Calu3 (cell line): ENCODE results near the gene KIF19. TPM values are rescaled to one million over a fixed set of nuclear protein-coding genes. Genes with fewer than 3 reads are reported as not detected.

Experiments
- BruUV-seq: library from RNA; stranded (reverse); fragments of 400-500 nt; replicated peaks from 2 replicates; lab custom pipeline; 2021; lab: Mats Ljungman, UMichigan
- CTCF ChIA-PET: fragments of 300-600 bp; sonication (Branson Sonifier 250); formaldehyde crosslinking; loops from one replicate; lab custom pipeline; 2022; ENCODE audit warnings: antibody characterized with exemption; lab: Charles Lee
- DNase-seq: peaks from one replicate; pipeline ENCODE4 v3.0.0; 2022
- H3K27ac Mint-ChIP-seq: one replicate; pipeline ENCODE4 v1.8.0; 2022; ENCODE audit warnings: mixed read lengths; ENCODE audit not compliant: unreplicated experiment
- H3K27me3 Mint-ChIP-seq: one replicate; pipeline ENCODE4 v1.8.0; 2022; ENCODE audit warnings: mixed read lengths; ENCODE audit not compliant: unreplicated experiment
- H3K36me3 Mint-ChIP-seq: one replicate; pipeline ENCODE4 v1.8.0; 2022; ENCODE audit warnings: mild to moderate bottlenecking, moderate library complexity, mixed read lengths; ENCODE audit not compliant: insufficient read depth, unreplicated experiment
- H3K4me1 Mint-ChIP-seq: one replicate; pipeline ENCODE4 v1.8.0; 2022; ENCODE audit warnings: mild to moderate bottlenecking, low read depth, mixed read lengths; ENCODE audit not compliant: unreplicated experiment
- H3K4me3 Mint-ChIP-seq: one replicate; pipeline ENCODE4 v1.8.0; 2022; ENCODE audit warnings: mild to moderate bottlenecking, low read depth, moderate library complexity, mixed read lengths; ENCODE audit not compliant: unreplicated experiment
- H3K9me3 Mint-ChIP-seq: one replicate; pipeline ENCODE4 v1.8.0; 2022; ENCODE audit warnings: low read depth, mixed read lengths; ENCODE audit not compliant: unreplicated experiment
- intact Hi-C: fragments of 100-400 bp; cut with micrococcal nuclease; formaldehyde crosslinking; loops from one replicate; pipeline ENCODE4 v1.10.0; 2022; ENCODE audit not compliant: unreplicated experiment
- total RNA-seq: library from RNA; stranded (reverse); gene quantifications from 2 replicates; pipeline ENCODE4 v1.2.3, GENCODE V29; 2022
- TF ChIP-seq, protein P1 (sequence below): fragments of 200-600 bp; IDR thresholded peaks from one replicate; pipeline ENCODE4 v1.8.0; 2022; ENCODE audit warnings: antibody characterized with exemption; ENCODE audit not compliant: unreplicated experiment

KIF19 gene
- total RNA-seq, 1 experiment from 2014 or later, result not detected

DNA sequence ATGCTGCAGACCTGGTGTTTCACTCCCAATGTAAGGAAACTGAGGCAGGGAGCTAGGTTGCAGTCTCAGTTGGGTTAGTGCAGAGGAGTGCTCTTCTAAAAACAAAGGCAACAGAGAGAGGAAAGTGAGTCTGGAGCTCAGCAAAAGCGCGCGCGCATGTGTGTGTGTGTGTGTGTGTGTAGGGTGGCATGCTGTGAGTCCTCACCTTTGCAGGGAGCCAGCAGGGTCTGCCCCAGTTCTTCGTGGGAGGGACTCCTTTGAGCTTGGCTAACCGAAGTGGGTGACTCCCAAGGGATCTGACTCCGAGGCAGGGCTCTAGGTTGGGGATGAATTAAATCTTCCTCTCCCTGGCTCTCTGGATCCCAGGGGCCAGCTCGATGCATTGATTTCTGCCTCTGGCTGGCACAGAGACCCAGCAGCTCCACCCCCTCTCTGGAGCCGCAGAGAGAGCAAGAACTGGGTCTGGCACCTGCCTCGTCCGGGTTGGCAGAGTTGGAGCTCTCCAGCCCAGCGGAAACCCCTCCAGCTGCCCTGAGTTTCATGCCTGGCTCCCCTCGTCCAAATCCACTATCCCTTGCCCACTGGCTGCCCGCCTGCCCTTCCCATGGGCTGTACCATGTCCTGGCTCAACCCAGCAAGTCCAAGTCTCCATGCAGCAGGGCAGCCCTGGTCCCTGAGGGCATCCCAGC is 36.9 kb downstream of the KIF19 start:
- Mint-ChIP-seq H3K36me3 (no peaks in the 10 kb centered on the region), H3K9me3 (no peaks in the 10 kb centered on the region), H3K4me1 (no peaks in the 10 kb centered on the region), H3K4me3 (no peak overlapping the region), H3K27me3 (peaks cover 100% of the 10 kb centered on the region), H3K27ac (no peak overlapping the region)
- CTCF ChIA-PET, result interaction anchor here (0.5 to 1.2 kb wide), 6 partner anchors 11 to 374 kb away, joined by 3 to 4 read pairs (median 4); partner anchors contain the start of gene CD300LB
- DNase-seq, result no peak
- TF ChIP-seq, protein P1, sequence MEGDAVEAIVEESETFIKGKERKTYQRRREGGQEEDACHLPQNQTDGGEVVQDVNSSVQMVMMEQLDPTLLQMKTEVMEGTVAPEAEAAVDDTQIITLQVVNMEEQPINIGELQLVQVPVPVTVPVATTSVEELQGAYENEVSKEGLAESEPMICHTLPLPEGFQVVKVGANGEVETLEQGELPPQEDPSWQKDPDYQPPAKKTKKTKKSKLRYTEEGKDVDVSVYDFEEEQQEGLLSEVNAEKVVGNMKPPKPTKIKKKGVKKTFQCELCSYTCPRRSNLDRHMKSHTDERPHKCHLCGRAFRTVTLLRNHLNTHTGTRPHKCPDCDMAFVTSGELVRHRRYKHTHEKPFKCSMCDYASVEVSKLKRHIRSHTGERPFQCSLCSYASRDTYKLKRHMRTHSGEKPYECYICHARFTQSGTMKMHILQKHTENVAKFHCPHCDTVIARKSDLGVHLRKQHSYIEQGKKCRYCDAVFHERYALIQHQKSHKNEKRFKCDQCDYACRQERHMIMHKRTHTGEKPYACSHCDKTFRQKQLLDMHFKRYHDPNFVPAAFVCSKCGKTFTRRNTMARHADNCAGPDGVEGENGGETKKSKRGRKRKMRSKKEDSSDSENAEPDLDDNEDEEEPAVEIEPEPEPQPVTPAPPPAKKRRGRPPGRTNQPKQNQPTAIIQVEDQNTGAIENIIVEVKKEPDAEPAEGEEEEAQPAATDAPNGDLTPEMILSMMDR, result no peak
- intact Hi-C loops, result no loop called here
- no TSS peak for BruUV-seq

DNA sequence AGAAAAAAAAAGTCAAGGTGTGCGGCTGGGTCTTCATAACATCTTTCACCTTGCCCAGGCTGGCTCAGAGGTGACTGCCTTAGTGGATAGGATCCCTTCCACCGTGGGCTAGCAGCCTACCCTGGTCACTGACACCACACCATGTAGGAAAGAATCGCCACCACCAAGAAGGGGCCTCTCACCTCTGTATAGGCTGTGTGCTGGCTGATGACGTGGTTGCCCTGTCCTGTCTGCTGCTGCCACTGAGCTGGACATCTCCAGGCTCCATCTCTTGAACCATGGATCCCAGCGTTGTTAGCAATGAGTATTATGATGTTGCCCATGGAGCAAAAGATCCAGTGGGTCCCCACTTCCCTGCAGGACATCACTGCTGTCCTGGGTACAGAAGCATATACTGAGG is 41.2 kb downstream of the KIF19 start, which contains the start of gene GPR142:
TSS of gene GPR142 (plus strand) at position 301 of the 400 bp plus-strand sequence. CDS start 2,035 bp downstream, outside the sequence.
- no peak within 1 kb of the TSS for H3K4me3 Mint-ChIP-seq
- BruUV-seq, result no TSS peak
- TF ChIP-seq, protein P1, result no peak
- DNase-seq, result no peak
- H3K9me3 Mint-ChIP-seq, result no peaks in the 10 kb centered on the region
- H3K4me1 Mint-ChIP-seq, result no peaks in the 10 kb centered on the region
- intact Hi-C loops, result no loop called here
- H3K27ac Mint-ChIP-seq, result no peak within 1 kb of the TSS
- no peaks in the 10 kb centered on the region for H3K36me3 Mint-ChIP-seq
- peaks cover 79% of the 10 kb centered on the region for H3K27me3 Mint-ChIP-seq
- CTCF ChIA-PET, result interaction anchor here (1.0 to 2.7 kb wide), 6 partner anchors 13 to 165 kb away, joined by 3 to 17 read pairs (median 6); no protein-coding TSS in a partner anchor

DNA sequence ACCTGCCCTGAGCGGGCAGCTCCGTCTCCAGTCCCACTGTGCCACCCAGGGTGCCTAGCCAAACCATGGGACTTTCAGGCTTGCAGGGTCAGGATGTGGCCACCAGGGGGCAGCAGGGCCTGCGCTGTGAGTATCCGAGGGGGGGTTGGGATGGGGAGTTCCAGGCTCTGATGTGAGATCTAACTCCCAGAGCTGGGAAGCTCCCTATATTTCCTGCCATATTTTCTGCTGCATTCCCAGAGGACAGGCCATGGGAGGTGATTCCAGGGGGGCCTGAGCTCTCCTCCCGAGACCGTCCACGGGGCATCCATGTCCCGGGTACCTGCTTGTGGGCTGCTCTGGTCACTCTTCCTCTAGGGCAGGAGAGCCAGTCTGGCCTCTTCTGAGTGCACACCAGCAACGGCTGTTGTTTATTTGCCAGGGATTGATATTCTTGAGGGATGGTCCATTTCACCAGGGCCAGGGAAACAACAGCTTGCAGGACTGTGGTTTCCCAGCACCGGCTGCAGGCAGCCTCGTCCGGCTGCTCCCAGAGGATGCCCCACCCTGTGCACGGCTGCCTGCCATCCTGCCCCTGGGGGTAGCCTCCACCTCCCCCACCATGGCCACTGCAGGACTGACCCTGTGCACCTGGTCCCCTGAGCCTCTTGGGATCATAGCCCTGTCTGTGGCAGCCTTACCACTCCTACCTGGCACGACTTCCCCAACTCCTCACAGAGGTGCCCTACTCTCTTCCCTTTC is 42.5 kb downstream of the KIF19 start:
- Mint-ChIP-seq H3K36me3 (no peaks in the 10 kb centered on the region), H3K9me3 (no peaks in the 10 kb centered on the region), H3K4me1 (no peaks in the 10 kb centered on the region), H3K4me3 (no peak overlapping the region), H3K27me3 (peaks cover 66% of the 10 kb centered on the region), H3K27ac (no peak overlapping the region)
- CTCF ChIA-PET, result interaction anchor here (0.6 to 2.7 kb wide), 14 partner anchors 11 to 164 kb away, joined by 3 to 17 read pairs (median 4); no protein-coding TSS in a partner anchor
- intact Hi-C loops, result loop anchor here (2.0 kb wide), 1 partner anchor 124 kb away; no protein-coding TSS in a partner anchor
- DNase-seq, result peak; percentile 77
- TF ChIP-seq, protein P1, result peak; percentile 91
- BruUV-seq, result no TSS peak

DNA sequence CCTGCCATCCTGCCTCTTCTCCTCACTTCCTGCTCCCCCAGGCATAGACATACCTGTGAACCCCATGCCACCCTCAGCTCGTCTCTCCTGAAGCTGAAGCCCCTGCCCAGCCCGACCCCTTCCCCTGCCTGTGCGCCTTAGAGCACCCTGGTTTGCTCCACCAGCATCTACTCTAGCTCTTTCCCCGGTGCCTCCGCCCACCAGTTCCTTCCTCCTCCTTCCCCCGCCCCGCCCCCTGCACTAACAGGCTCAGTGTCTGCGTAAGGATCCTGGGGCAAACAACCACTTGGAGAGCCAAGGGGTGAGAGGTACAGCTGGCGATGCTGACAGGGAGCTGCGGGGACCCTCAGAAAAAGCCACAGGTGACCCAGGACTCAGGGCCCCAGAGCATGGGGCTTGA is 43.2 kb downstream of the KIF19 start:
- no TSS peak for BruUV-seq
- Mint-ChIP-seq H3K27me3 (peaks cover 61% of the 10 kb centered on the region), H3K4me1 (no peaks in the 10 kb centered on the region), H3K4me3 (no peak overlapping the region), H3K9me3 (no peaks in the 10 kb centered on the region), H3K36me3 (no peaks in the 10 kb centered on the region), H3K27ac (no peak overlapping the region)
- CTCF ChIA-PET, result interaction anchor here (1.0 to 2.7 kb wide), 4 partner anchors 11 to 85 kb away, joined by 4 to 17 read pairs (median 6); no protein-coding TSS in a partner anchor
- TF ChIP-seq, protein P1, result no peak
- DNase-seq, result no peak
- intact Hi-C loops, result loop anchor here (2.0 kb wide), 1 partner anchor 124 kb away; no protein-coding TSS in a partner anchor
